Measurements from ENCODE around the gene S100A7A.

GRCh38 chr1:153368495-153368894, 47.8 kb upstream of the S100A7A start:
- TF ChIP-seq CTCF (IDR thresholded peaks at IDR 0.05 in 8 of 11, conservative IDR thresholded peaks at IDR 0.05 in 3 of 11) (no peak), POLR2AphosphoS5 (IDR thresholded peaks at IDR 0.05) (no peak), POLR2A (IDR thresholded peaks at IDR 0.05) (no peak)
